CD8-positive, alpha-beta memory T cell (primary cell): ENCODE measurements around the gene ST3GAL2. TPM values are rescaled to one million over a fixed set of nuclear protein-coding genes. Genes with fewer than 3 reads are reported as not detected.
A peak's percentile ranks its signal among the peaks of the same experiment; 100 is the strongest.

ENCODE experiments used
- CTCF ChIA-PET: fragments of 350-600 bp; sonication (Branson Sonifier 250); formaldehyde crosslinking; loops from one replicate; lab custom pipeline; 2021; ENCODE audit warnings: antibody characterized with exemption; lab: Charles Lee
- POLR2A ChIA-PET: fragments of 350-600 bp; sonication (Branson Sonifier 250); formaldehyde crosslinking; loops from one replicate; lab custom pipeline; 2021; ENCODE audit warnings: antibody characterized with exemption; lab: Charles Lee
- DNase-seq, 5 donors: peaks; one replicate each; pipeline versions ENCODE4 v3.0.0 to v3.0.0-alpha.2; 2020 to 2022; ENCODE audit warnings: mixed read lengths in 1 of 5
- H3K27ac ChIP-seq: one replicate; pipeline ENCODE4 v1.7.0; 2013; ENCODE audit warnings: low read depth, mild to moderate bottlenecking, low read length, moderate library complexity
- H3K27me3 ChIP-seq: 2 replicates; pipeline ENCODE4 v1.7.0; 2013; ENCODE audit warnings: low read length, mild to moderate bottlenecking; ENCODE audit not compliant: insufficient read depth, poor library complexity, severe bottlenecking
- H3K36me3 ChIP-seq: 2 replicates; pipeline ENCODE4 v1.7.0; 2013; ENCODE audit warnings: mild to moderate bottlenecking, low read length, moderate library complexity; ENCODE audit not compliant: insufficient read depth
- H3K4me1 ChIP-seq: 2 replicates; pipeline ENCODE4 v1.7.0; 2013; ENCODE audit warnings: mild to moderate bottlenecking, low read length, moderate library complexity; ENCODE audit not compliant: insufficient read depth
- H3K4me3 ChIP-seq: 2 replicates; pipeline ENCODE4 v1.7.0; 2013; ENCODE audit warnings: mild to moderate bottlenecking, low read length
- H3K9me3 ChIP-seq: 2 replicates; pipeline ENCODE4 v1.7.0; 2013; ENCODE audit warnings: mild to moderate bottlenecking, low read length
- H3K27ac Mint-ChIP-seq, 8 donors: one replicate each; pipeline ENCODE4 v1.8.0; 2020 to 2021; ENCODE audit warnings: mixed read lengths in 8 of 8, mild to moderate bottlenecking in 6 of 8, inconsistent platforms in 3 of 8, moderate library complexity in 3 of 8
- H3K27me3 Mint-ChIP-seq, 2 donors: one replicate each; pipeline ENCODE4 v1.8.0; 2020 to 2021; ENCODE audit warnings: mixed read lengths in 2 of 2, mild to moderate bottlenecking in 1 of 2, moderate library complexity in 1 of 2
- H3K36me3 Mint-ChIP-seq, 3 donors: one replicate each; pipeline ENCODE4 v1.8.0; 2020 to 2021; ENCODE audit warnings: mixed read lengths in 3 of 3, inconsistent platforms in 1 of 3, mild to moderate bottlenecking in 1 of 3
- H3K4me1 Mint-ChIP-seq, 3 donors: one replicate each; pipeline ENCODE4 v1.8.0; 2020 to 2021; ENCODE audit warnings: mixed read lengths in 3 of 3, inconsistent platforms in 1 of 3, mild to moderate bottlenecking in 1 of 3
- H3K4me3 Mint-ChIP-seq, 7 donors: one replicate each; pipeline ENCODE4 v1.8.0; 2020 to 2021; ENCODE audit warnings: mixed read lengths in 7 of 7, mild to moderate bottlenecking in 6 of 7, moderate library complexity in 4 of 7, inconsistent platforms in 2 of 7
- H3K9me3 Mint-ChIP-seq, 5 donors: one replicate each; pipeline ENCODE4 v1.8.0; 2020 to 2022; ENCODE audit warnings: mixed read lengths in 5 of 5, mild to moderate bottlenecking in 3 of 5, moderate library complexity in 2 of 5, inconsistent platforms in 1 of 5
- polyA plus RNA-seq: library from polyadenylated mRNA; unstranded; fragments of 300-500 nt; fragmentation: Illumina TruSeq; gene quantifications from one replicate; pipeline ENCODE4 v1.2.3, GENCODE V29; 2021
- total RNA-seq, 2 experiments: library from RNA; stranded (reverse); gene quantifications; one replicate each; pipeline ENCODE4 v1.2.3, GENCODE V29; 2021

The ST3GAL2 gene
- total and polyA plus RNA-seq, 3 experiments from 2014 or later: 20.1 to 24.8 (median 24.2) TPM

- ChIA-PET CTCF (interaction anchor here (0.6 to 1.5 kb wide), 3 partner anchors 9 to 64 kb away, joined by 3 read pairs; partner anchors contain the start of gene FCSK), POLR2A (no interaction called here)
- H3K4me3 ChIP-seq: no peak overlapping the region
- Mint-ChIP-seq H3K4me1 (peaks cover 0 to 4% (median 1%) of the 10 kb centered on the region in 3 donors), H3K4me3 (no peak overlapping the region), H3K27me3 (no peaks in the 10 kb centered on the region), H3K27ac (peak overlapping the region in 1 of 8 donors; percentile 18), H3K9me3 (no peaks in the 10 kb centered on the region), H3K36me3 (peaks cover 0 to 35% (median 5%) of the 10 kb centered on the region in 3 donors)
- H3K4me1 ChIP-seq: no peaks in the 10 kb centered on the region
- DNase-seq: no peak
- no peaks in the 10 kb centered on the region for H3K27me3 ChIP-seq
- no peaks in the 10 kb centered on the region for H3K36me3 ChIP-seq
- H3K9me3 ChIP-seq: no peaks in the 10 kb centered on the region
- H3K27ac ChIP-seq: no peak overlapping the region
Measured at GRCh38 chr16:70463235-70463634, 24.3 kb upstream of the ST3GAL2 start.

- ChIA-PET CTCF (interaction anchor here (1.0 kb wide), 1 partner anchor 88 kb away, joined by 3 read pairs; no protein-coding TSS in a partner anchor), POLR2A (no interaction called here)
- no peaks in the 10 kb centered on the region for H3K36me3 ChIP-seq
- no peaks in the 10 kb centered on the region for H3K27me3 ChIP-seq
- Mint-ChIP-seq H3K4me3 (no peak overlapping the region), H3K27ac (peak overlapping the region in 1 of 8 donors; percentile 33), H3K9me3 (no peaks in the 10 kb centered on the region), H3K4me1 (peaks cover 6 to 19% (median 6%) of the 10 kb centered on the region in 3 donors), H3K36me3 (peaks cover 0 to 23% (median 0%) of the 10 kb centered on the region in 3 donors), H3K27me3 (no peaks in the 10 kb centered on the region)
- no peaks in the 10 kb centered on the region for H3K4me1 ChIP-seq
- no peak overlapping the region for H3K4me3 ChIP-seq
- no peak for DNase-seq
- H3K9me3 ChIP-seq: no peaks in the 10 kb centered on the region
- H3K27ac ChIP-seq: no peak overlapping the region
Measured at GRCh38 chr16:70460737-70461261, 21.9 kb upstream of the ST3GAL2 start.

GRCh38 chr16:70457446-70458166 lies 18.7 kb upstream of the ST3GAL2 start:
- Mint-ChIP-seq H3K27ac (peak overlapping the region in 1 of 8 donors; percentile 24), H3K36me3 (peaks cover 0 to 10% (median 0%) of the 10 kb centered on the region in 3 donors), H3K9me3 (no peaks in the 10 kb centered on the region), H3K4me1 (peaks cover 15 to 36% (median 25%) of the 10 kb centered on the region in 3 donors), H3K27me3 (no peaks in the 10 kb centered on the region), H3K4me3 (peak overlapping the region in 4 of 7 donors; percentile 38 to 64 (median 50))
- Histone ChIP-seq H3K4me1 (peaks cover 12% of the 10 kb centered on the region), H3K27me3 (no peaks in the 10 kb centered on the region), H3K27ac (no peak overlapping the region), H3K9me3 (no peaks in the 10 kb centered on the region), H3K36me3 (no peaks in the 10 kb centered on the region), H3K4me3 (no peak overlapping the region)
- no peak for DNase-seq
- CTCF ChIA-PET: interaction anchor here (0.7 kb wide), 1 partner anchor 19 kb away, joined by 3 read pairs; no protein-coding TSS in a partner anchor
- POLR2A ChIA-PET: no interaction called here

DNA sequence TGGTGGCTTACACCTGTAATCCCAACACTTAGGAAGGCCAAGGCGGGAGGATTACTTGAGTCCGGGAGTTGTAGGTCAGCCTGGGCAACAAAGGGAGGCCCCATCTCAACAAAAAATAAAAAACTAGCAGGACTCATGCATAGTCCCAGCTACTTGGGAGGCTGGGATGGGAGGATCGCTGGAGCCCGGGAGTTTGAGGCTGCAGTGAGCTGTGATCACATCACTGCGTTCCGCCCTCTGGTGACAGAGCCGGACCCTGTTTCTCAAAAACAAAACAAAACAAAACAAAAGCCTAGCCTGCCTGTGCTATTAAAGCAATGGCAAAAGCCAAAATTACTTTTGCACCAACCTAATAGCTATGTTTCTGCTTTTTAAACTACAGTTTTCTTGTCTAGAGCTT lies 17.0 kb upstream of the ST3GAL2 start:
- Mint-ChIP-seq H3K9me3 (no peaks in the 10 kb centered on the region), H3K27ac (peak overlapping the region in 2 of 8 donors; percentile 92 to 94), H3K4me1 (peaks cover 15 to 32% (median 25%) of the 10 kb centered on the region in 3 donors), H3K36me3 (peaks cover 0 to 4% (median 0%) of the 10 kb centered on the region in 3 donors), H3K27me3 (no peaks in the 10 kb centered on the region), H3K4me3 (peak overlapping the region in 6 of 7 donors; percentile 85 to 96 (median 92))
- CTCF ChIA-PET: no interaction called here
- Histone ChIP-seq H3K27ac (no peak overlapping the region), H3K36me3 (no peaks in the 10 kb centered on the region), H3K4me1 (peaks cover 12% of the 10 kb centered on the region), H3K4me3 (no peak overlapping the region), H3K9me3 (no peaks in the 10 kb centered on the region), H3K27me3 (no peaks in the 10 kb centered on the region)
- DNase-seq: no peak
- POLR2A ChIA-PET: interaction anchor here (1.4 kb wide), 1 partner anchor 18 kb away, joined by 4 read pairs; no protein-coding TSS in a partner anchor

GRCh38 chr16:70454222-70455034 lies 15.5 kb upstream of the ST3GAL2 start, which contains the start of gene FCSK:
TSS of gene FCSK (plus strand) at chr16:70454595. CDS start at chr16:70463191, 8,596 bp downstream.
- CTCF ChIA-PET: interaction anchor here (0.8 to 2.1 kb wide), 11 partner anchors 9 to 108 kb away, joined by 3 to 10 read pairs (median 4); partner anchors contain the start of genes DDX19A and ST3GAL2
- peak within 1 kb of the TSS; percentile 86 to 96 (median 93) for H3K4me3 Mint-ChIP-seq
- POLR2A ChIA-PET: interaction anchor here (0.5 to 2.2 kb wide), 11 partner anchors 17 to 306 kb away, joined by 3 to 9 read pairs (median 6); partner anchors contain the start of genes AARS1 and DDX19A
- Histone ChIP-seq H3K27ac (peak within 1 kb of the TSS; percentile 83), H3K9me3 (no peaks in the 10 kb centered on the region), H3K27me3 (no peaks in the 10 kb centered on the region), H3K36me3 (no peaks in the 10 kb centered on the region), H3K4me1 (peaks cover 12% of the 10 kb centered on the region), H3K4me3 (peak within 1 kb of the TSS; percentile 99)
- peak within 1 kb of the TSS; percentile 78 to 93 (median 91) for H3K27ac Mint-ChIP-seq
- peak; percentile 52 to 88 (median 74) for DNase-seq
- no peaks in the 10 kb centered on the region for H3K9me3 Mint-ChIP-seq
- no peaks in the 10 kb centered on the region for H3K27me3 Mint-ChIP-seq
- H3K36me3 Mint-ChIP-seq: peaks cover 0 to 4% (median 0%) of the 10 kb centered on the region in 3 donors
- H3K4me1 Mint-ChIP-seq: peaks cover 15 to 34% (median 25%) of the 10 kb centered on the region in 3 donors

DNA sequence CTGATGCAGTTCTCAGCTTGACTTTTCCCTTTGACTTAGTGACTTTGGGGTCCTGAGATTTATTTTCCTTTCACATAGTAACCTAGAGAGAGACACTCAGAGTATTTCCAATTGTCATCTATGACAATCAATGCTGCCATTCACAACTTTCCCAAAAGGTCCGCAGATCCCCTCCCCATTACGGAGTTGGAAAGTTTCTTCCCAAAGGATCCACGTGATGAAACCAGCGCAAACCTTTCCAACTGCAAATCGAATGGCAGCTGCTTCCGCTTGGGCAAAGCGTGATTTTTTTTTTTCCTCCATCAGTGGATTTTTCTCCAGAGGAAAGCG lies 15.0 kb upstream of the ST3GAL2 start:
- Mint-ChIP-seq H3K27me3 (peaks cover 0 to 2% of the 10 kb centered on the region in 2 donors), H3K4me1 (peaks cover 15 to 34% (median 25%) of the 10 kb centered on the region in 3 donors), H3K9me3 (no peaks in the 10 kb centered on the region), H3K27ac (peak overlapping the region; percentile 56 to 93 (median 90)), H3K36me3 (peaks cover 0 to 4% (median 0%) of the 10 kb centered on the region in 3 donors), H3K4me3 (peak overlapping the region; percentile 86 to 96 (median 93))
- ChIA-PET POLR2A (interaction anchor here (0.7 to 2.2 kb wide), 9 partner anchors 16 to 165 kb away, joined by 3 to 9 read pairs (median 7); partner anchors contain the start of genes AARS1 and DDX19A), CTCF (interaction anchor here (0.8 to 2.1 kb wide), 11 partner anchors 10 to 107 kb away, joined by 3 to 10 read pairs (median 4); partner anchors contain the start of genes DDX19A and ST3GAL2)
- Histone ChIP-seq H3K36me3 (no peaks in the 10 kb centered on the region), H3K27ac (peak overlapping the region; percentile 83), H3K27me3 (no peaks in the 10 kb centered on the region), H3K9me3 (no peaks in the 10 kb centered on the region), H3K4me3 (peak overlapping the region; percentile 99), H3K4me1 (peaks cover 12% of the 10 kb centered on the region)
- DNase-seq: peak in 2 of 5 donors; percentile 18 to 19
